Loucy (cell line): ENCODE measurements around the gene TMEM94.

Source experiments
- EZH2phosphoT487 ChIP-seq: fragments of 200-600 bp; IDR thresholded peaks from 2 replicates; pipeline ENCODE4 v1.6.1; 2018; ENCODE audit warnings: antibody characterized with exemption, mild to moderate bottlenecking, moderate library complexity, borderline replicate concordance
- TF ChIP-seq, protein P1 (sequence below): fragments of 200-600 bp; sonication (generic); conservative IDR thresholded peaks from 2 replicates; pipeline ENCODE4 v1.5.1; 2014; ENCODE audit warnings: mild to moderate bottlenecking, antibody characterized with exemption, low read length

- TF ChIP-seq, protein P1, sequence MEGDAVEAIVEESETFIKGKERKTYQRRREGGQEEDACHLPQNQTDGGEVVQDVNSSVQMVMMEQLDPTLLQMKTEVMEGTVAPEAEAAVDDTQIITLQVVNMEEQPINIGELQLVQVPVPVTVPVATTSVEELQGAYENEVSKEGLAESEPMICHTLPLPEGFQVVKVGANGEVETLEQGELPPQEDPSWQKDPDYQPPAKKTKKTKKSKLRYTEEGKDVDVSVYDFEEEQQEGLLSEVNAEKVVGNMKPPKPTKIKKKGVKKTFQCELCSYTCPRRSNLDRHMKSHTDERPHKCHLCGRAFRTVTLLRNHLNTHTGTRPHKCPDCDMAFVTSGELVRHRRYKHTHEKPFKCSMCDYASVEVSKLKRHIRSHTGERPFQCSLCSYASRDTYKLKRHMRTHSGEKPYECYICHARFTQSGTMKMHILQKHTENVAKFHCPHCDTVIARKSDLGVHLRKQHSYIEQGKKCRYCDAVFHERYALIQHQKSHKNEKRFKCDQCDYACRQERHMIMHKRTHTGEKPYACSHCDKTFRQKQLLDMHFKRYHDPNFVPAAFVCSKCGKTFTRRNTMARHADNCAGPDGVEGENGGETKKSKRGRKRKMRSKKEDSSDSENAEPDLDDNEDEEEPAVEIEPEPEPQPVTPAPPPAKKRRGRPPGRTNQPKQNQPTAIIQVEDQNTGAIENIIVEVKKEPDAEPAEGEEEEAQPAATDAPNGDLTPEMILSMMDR: no peak
- TF ChIP-seq EZH2phosphoT487: no peak
These were observed 84.6 kb downstream of the TMEM94 start for GRCh38 chr17:75540923-75541503.
